ENCODE measurements around the gene KIF16B.

DNA sequence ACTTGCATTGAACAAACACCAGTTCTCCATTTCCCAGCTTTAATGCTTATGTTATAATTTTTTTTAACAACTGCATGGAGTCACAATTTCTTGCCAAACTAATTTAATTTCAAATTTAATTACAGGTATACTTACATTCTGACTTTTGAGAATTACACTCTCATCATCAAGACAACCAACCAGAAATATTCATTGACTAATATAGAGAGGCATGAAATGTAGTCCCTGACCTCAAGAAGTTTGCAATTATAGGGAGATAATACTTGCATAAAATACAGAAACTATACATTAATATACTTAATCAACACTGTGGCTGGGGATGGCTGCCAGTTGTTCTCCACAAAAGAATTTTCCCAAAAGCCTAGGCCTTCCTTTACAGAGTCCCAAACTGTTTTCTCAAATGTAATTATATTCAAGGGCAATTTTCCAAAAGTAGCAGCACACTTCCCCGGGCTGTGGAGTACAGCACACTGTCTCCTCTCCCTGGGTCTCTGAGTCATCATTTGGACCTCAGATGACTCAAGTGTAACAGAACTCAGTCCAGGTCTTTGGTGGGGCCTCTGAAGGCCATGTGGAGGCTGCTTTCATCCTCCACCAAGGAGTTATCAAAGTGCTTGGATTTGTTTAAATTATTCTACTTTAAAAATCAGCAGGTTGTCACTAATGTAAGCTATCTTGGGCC is 114.1 kb downstream of the KIF16B start:
- no peak for TF ChIP-seq EZH2phosphoT487 (IDR thresholded peaks at IDR 0.05; ENCODE audit: low read depth)
- TF ChIP-seq, protein P1, sequence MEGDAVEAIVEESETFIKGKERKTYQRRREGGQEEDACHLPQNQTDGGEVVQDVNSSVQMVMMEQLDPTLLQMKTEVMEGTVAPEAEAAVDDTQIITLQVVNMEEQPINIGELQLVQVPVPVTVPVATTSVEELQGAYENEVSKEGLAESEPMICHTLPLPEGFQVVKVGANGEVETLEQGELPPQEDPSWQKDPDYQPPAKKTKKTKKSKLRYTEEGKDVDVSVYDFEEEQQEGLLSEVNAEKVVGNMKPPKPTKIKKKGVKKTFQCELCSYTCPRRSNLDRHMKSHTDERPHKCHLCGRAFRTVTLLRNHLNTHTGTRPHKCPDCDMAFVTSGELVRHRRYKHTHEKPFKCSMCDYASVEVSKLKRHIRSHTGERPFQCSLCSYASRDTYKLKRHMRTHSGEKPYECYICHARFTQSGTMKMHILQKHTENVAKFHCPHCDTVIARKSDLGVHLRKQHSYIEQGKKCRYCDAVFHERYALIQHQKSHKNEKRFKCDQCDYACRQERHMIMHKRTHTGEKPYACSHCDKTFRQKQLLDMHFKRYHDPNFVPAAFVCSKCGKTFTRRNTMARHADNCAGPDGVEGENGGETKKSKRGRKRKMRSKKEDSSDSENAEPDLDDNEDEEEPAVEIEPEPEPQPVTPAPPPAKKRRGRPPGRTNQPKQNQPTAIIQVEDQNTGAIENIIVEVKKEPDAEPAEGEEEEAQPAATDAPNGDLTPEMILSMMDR (IDR thresholded peaks at IDR 0.05; ENCODE audit: low read depth, low read length) = no peak
